Measurements from ENCODE around the gene SH3TC1.

The SH3TC1 gene

GRCh38 chr4:8181844-8182243 lies 17.2 kb upstream of the SH3TC1 start:
- no peak for DNase-seq (ENCODE audit: low read depth)

- no peak for DNase-seq (ENCODE audit: low read depth)
Observed at GRCh38 chr4:8182294-8182693, 16.8 kb upstream of the SH3TC1 start.

- peak; percentile 70 for DNase-seq (ENCODE audit: low read depth)
Observed at GRCh38 chr4:8182858-8183725, 16.0 kb upstream of the SH3TC1 start.

GRCh38 chr4:8184061-8184460 lies 15.0 kb upstream of the SH3TC1 start:
- peak; percentile 43 for DNase-seq (ENCODE audit: low read depth)

GRCh38 chr4:8185295-8185694 lies 13.8 kb upstream of the SH3TC1 start:
- DNase-seq (ENCODE audit: low read depth): peak; percentile 74

- no peak for DNase-seq (ENCODE audit: low read depth)
Observed at GRCh38 chr4:8185930-8186329, 13.2 kb upstream of the SH3TC1 start.

- DNase-seq (ENCODE audit: low read depth): peak; percentile 38
Observed at GRCh38 chr4:8188085-8188484, 11.0 kb upstream of the SH3TC1 start.

GRCh38 chr4:8188743-8189550 lies 10.1 kb upstream of the SH3TC1 start:
- no peak for DNase-seq (ENCODE audit: low read depth)

GRCh38 chr4:8189551-8190466 lies 9.3 kb upstream of the SH3TC1 start:
- no peak for DNase-seq (ENCODE audit: low read depth)

GRCh38 chr4:8191136-8191747 lies 7.8 kb upstream of the SH3TC1 start:
- DNase-seq (ENCODE audit: low read depth): peak; percentile 89

GRCh38 chr4:8192748-8193738 lies 6.0 kb upstream of the SH3TC1 start:
- DNase-seq (ENCODE audit: low read depth): peak; percentile 84

GRCh38 chr4:8194306-8195242 lies 4.5 kb upstream of the SH3TC1 start:
- DNase-seq (ENCODE audit: low read depth): no peak

- no peak for DNase-seq (ENCODE audit: low read depth)
Observed at GRCh38 chr4:8195431-8195830, 3.7 kb upstream of the SH3TC1 start.

GRCh38 chr4:8195841-8196458 lies 3.1 kb upstream of the SH3TC1 start:
- DNase-seq (ENCODE audit: low read depth): no peak

GRCh38 chr4:8197521-8197920 lies 1.6 kb upstream of the SH3TC1 start:
- no peak for DNase-seq (ENCODE audit: low read depth)

GRCh38 chr4:8198206-8198905 lies 734 bp upstream of the SH3TC1 start:
- no peak for DNase-seq (ENCODE audit: low read depth)

GRCh38 chr4:8199594-8200301 lies 658 bp downstream of the SH3TC1 start:
- no peak for DNase-seq (ENCODE audit: low read depth)

All from amniotic epithelial cell (primary cell).